NT2/D1 (cell line): ENCODE data around the gene TECPR2.

Source experiments
- YY1 ChIP-seq: IDR thresholded peaks from 2 replicates; pipeline ENCODE4 v1.6.1; 2011; ENCODE audit not compliant: insufficient read length, insufficient read depth
- ZNF274 ChIP-seq: IDR thresholded peaks from 2 replicates; pipeline ENCODE4 v1.6.1; 2011; ENCODE audit warnings: mild to moderate bottlenecking, low read depth, low read length

DNA sequence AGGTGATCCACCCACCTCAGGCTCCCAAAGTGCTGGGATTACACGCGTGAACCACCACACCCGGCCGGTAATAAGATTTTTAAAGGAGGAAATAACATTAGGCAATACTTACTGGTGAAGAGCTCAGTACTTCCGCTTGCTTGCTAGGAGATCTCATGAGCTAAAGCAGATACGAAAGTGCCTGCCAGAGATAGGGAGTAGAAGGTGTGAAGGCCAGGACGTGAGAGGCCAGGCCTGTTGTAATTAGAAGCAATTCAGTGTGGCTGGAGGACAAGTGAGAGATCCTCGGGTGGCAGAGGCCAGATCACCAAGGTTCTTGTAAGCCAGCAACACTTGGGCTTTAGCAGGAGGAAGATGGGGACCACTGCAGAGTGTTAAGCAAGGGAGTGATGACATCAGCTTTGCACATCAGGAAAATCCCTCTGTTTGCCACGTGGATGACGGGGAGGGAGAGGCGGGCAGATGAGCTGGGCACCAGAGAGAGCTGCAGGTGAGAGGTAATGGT is 7.6 kb downstream of the TECPR2 start:
- TF ChIP-seq YY1 (no peak), ZNF274 (no peak)
